Measurements from ENCODE around the gene SEC14L6.
"Not testable (repeated sequence)": the region's sequence is repeated elsewhere in the genome, so short reads cannot be mapped to it uniquely, and the experiment has no call there.

SEC14L6 gene

GRCh38 chr22:30546616-30547015 is at the start of gene SEC14L6:
Gene SEC14L6 (minus strand): TSS chr22:30546741. CDS start chr22:30546682, 59 bp downstream.
- DNase-seq, result no peak

- no peak for DNase-seq
Observed at GRCh38 chr22:30596199-30596598, 49.7 kb upstream of the SEC14L6 start.

DNA sequence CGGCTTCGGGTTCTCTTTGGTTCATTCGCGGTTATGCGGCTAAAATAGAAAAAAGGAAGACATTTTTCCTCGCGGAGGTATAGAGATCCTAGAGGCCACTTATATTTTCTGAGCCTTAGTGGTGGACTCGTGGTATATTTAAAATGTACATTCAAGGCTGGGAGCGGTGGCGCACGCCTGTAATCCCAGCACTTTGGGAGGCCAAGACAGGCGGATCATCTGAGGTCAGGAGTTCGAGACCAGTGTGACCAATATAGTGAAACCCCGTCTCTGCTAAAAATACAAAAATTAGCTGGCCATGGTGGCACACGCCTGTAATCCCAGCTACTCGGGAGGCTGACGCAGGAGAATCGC is 45.8 kb upstream of the SEC14L6 start:
- not testable (repeated sequence) for DNase-seq

- DNase-seq, result peak; percentile 95
Observed at GRCh38 chr22:30591588-30592359, 45.2 kb upstream of the SEC14L6 start, which contains the start of gene PES1. Gene PES1 (minus strand): TSS chr22:30591910. CDS start chr22:30591833, 77 bp downstream.

DNA sequence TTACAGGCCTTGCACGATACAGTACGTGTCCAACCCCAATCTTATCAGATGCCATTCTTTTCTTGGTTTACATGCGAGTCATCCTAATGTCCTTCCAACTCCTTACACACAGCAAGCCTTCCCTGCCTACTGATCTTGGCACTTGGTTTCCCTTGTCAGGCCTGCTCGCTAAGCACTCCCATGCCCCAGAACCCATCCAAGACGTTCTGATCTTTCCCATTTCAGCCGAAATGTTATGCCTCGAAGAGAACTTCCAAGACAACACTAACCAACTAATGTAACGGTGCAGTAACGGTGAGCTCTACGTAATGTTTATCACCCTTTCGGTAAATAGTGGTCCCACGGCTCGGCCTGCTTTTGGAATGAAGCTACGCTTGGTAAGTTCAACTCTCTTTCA is 44.6 kb upstream of the SEC14L6 start:
- no peak for DNase-seq

- no peak for DNase-seq
Observed at GRCh38 chr22:30586414-30586813, 39.9 kb upstream of the SEC14L6 start.

DNA sequence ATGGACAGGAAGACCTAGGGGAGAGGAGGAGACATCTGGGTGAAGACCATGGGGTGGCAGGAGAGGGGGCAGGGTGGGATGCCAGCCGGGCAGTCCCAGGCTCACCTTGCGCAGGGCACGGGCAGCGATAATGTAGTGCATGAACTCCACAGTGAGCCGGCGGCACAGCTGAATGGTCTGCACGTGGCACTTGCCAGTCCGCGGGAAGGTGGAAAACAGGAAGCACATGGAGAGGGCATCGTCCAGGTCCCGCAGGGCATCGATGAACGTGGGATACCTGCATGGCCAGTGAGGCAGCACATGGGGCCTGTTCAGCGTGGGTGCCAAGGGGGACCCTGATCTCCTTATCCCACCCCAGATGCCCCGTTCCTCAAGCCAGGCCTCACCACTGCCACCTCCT is 37.9 kb upstream of the SEC14L6 start:
- no peak for DNase-seq

DNA sequence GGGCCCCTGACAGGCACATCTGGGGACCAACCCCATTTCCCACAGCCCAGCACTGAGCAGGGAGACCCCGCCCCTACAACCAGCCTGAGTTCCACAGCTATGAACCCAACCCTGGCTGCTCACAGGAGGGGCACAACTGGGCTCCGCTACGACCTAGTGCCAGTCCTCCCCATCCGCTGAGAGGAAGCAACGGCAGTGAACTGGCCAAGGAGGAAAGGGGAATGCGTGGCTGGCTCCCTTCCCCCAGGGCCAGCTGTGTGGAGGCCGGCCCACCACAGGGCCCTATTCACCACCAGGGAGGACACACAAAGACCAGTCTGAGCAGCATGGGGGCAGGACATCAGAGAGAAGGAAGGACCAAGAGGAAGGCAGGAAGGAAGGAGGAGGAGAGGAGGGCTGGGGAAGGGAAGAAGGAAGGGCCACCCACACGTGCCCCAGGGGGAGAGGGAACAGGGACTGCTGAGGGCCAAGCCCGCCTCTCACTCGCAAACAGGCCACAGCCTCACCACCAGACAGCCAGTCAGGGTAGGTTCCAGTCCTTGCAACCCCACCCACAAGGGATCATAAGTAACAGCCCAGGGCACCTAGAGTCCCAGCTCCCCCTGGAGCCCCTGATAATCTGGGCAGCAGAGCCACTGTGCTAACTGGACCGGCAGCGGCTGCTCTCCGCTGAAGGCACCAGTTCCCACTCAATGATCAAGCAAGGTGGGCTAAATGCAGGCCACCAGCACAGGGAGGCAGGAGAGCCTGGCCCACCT is 36.4 kb upstream of the SEC14L6 start:
- no peak for DNase-seq

- no peak for DNase-seq
Observed at GRCh38 chr22:30582051-30582450, 35.5 kb upstream of the SEC14L6 start.

DNA sequence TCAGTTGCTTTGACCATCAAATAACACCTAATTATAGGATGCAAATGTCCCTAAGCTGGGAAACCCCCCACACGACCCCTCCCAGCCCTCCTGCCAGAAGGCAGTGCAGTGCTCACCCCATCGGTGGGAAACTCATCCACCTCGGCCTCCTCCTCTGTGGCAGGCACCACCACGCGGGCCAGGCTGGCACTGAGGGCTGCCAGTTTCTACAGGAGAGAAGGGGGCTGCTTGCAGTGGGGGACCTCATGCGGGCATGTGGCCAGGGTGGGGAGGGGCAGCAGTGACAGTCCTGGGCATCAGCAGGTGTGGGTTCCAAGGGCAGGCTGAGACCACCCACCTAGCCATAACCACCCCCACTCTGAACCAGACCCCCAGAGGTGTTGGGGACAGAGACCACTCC is 34.4 kb upstream of the SEC14L6 start:
- no peak for DNase-seq

- DNase-seq, result no peak
Observed at GRCh38 chr22:30578481-30578880, 31.9 kb upstream of the SEC14L6 start.

DNA sequence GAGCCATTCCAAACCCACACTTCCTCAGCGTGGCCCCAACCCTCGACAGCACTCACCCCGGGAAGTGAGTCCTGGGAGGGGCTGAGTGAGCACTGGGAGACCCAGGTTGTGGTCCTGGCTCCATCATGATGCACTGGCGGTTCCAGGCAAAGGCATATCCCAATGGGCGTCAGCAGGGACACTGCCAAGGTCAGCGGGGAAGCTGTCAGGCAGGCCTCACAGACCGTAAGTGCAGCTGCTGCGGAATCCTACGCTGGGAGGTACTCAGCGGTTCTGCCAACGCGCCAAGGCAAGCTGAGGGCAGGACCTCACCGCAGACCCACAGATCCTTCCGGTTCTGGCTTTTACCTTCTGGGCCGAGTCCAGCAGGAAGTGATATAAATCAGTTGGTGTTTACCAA is 29.3 kb upstream of the SEC14L6 start:
- no peak for DNase-seq

- no peak for DNase-seq
Observed at GRCh38 chr22:30574997-30575671, 28.6 kb upstream of the SEC14L6 start.

DNA sequence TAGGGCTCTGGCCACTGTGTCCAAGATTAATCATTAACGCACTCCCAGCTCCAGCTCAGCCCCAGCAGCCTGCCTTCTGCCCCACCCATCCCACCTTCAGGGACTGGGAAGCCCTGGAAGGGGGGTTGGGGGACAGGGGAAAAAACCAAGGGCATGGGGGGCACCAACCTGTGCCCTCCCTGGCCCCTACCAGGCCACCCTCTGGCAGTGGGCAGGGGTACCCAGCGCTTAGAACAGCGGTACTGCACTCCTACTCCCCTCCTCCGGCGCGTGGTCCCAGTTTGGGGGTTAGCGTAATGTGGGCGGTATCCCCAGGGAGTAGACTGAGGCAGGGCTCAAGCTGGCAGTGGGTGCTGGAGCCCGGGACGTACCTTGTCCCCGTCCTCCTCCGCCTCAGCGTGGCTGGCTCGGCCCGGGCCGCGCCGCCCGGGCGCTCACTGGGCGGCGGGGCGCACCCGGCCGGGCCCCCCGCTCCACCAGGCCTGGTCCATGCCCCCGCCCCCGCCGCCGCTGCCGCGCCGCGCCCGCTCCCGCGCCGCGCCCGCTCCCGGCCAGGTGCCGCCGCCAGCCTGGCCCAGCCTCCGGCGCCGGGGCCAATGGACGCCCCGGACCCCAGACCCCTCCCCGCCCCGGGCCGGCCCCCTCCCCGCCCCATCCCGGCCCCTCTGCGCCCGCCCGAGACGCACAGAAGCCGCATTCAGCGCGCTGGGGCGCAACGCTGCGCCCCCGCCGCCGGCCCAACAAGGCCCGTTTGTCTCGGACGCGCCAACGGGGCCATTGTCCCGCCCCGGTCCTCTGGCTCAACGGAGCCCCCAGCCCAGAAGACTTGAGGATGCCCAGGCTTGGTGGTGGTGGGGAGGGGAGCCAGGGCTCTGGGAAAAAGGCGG is 27.8 kb upstream of the SEC14L6 start, which contains the start of gene GAL3ST1:
Gene GAL3ST1 (minus strand): TSS at position 571 of the 887 bp plus-strand sequence. CDS start 17,273 bp downstream, outside the sequence.
- no peak for DNase-seq

- DNase-seq, result peak; percentile 0
Observed at GRCh38 chr22:30573594-30574094, 27.1 kb upstream of the SEC14L6 start.

DNA sequence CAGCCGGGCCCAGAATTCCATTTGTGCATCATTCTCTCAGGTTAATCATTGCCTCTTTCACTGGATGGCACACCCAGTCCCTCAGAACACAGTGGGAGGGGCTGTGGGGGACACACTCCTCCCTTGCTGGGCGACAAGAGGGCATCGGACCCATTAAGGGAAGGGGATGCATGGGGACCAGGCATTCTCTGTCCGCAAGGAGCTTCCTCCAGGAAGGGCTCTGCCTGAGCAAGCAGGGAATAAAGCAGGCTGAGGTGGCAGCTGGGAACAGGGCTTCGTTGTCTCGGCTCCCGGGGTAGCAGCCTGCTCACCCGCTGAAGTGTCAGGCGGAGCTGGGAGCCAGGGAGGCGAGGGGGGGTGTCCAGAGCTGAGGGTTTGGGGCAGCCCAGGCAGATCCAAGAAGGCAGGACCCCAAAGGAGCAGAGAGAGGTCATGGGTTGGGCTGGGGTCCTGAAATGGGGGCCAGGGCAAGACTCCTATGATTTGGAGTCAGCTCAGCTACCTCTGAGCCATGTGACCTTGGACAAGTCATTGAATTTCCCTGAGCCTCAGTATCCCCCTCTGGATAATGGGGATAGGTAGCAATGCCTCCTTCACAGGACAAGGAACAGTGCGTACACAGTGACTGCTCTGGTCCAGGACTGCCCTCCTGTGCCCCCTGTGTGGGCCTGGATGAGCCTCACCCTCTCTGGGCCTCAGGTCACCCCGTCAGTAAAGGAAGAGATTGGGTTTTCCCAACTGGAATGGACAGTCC is 26.5 kb upstream of the SEC14L6 start:
- DNase-seq, result no peak

DNA sequence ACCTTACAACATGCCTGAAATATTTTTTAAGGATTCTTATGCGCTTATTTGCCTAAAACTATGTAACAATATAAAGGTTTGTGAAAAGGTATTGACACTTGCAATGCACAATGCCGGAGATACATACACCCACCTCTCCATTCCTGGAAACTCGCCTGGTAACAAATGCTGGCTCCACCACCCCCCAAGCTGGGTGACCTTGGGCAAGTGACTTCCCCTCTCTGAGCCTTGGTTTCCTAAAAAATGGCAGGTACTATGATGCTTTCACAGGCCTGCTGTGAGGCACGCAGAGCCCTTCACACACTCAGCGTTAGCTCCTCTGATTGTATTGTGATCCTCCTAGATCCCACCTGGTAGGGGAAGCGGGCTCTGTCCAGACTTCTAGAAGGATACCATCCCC is 25.7 kb upstream of the SEC14L6 start:
- DNase-seq, result no peak

DNA sequence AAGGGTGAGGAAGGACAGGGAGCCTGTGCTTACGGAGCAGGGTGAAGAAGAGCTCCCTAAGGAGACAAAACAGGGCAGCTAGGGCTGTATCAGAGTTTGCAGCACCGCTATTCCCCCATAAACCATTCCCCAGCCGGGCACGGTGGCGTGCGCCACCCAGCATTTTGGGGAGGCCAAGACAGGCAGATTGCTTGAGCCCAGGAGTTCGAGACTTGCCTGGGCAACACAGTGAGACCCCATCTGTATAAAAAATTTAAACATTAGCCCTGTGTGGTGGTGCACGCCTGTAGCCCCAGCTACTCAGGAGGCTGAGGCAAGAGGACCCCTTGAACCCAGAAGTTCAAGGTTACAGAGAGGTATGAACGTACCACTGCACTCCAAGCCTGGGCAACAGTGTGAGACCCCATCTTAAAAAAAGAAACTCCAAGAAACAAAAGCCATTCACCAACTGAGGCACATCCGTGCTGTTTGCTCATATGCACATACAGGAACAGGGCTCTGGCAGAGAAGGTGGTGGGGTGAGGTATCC is 23.2 kb upstream of the SEC14L6 start:
- DNase-seq, result no peak

DNA sequence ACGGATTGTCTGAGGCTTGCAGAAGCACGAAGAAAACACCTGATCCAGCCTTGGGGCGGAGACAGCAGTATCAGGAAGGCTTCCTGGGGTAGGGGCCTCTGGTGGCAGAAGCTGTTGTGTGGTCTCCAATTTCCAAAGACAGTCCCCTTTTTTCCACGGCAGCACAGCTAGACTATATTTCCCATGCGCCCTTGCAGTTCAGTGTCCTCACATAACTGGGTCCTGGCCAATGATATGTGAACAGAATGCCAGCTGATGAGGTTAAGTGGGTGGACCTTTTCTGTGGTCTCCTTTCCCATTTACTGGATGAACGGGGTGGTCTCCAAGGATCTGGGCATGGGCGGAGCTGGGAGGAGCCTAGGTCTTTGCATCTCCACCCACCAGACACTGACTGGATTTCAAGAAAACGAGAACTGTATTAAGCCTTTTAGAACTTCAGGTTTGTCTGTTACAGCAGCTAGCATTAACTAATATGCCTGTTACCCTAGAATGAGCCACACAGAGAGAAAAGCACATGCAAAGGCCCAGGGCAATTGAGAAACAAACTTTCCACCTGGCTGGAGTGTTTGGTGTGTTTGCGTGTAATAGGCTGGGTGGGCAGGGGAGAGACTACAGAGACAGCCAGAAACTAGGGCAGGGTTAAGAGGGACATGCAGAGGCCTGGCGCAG is 21.7 kb upstream of the SEC14L6 start:
- DNase-seq, result no peak

DNA sequence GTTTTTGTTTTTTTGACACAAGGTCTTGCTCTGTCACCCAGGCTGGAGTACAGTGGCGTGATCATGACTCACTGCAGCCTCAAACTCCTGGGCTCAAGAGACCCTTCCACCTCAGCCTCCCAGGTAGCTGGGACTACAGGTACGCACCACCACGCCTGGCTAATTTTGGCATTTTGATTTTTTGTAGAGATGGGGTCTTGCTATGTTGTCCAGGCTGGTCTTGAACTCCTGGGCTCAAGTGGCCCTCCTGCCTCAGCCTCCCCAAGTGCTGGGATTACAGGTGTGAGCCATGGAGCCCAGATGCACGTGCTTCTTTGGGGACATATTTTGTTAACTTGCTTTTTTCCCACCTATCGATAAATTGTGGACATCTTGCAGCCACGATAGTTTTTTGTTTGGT is 20.7 kb upstream of the SEC14L6 start:
- not testable (repeated sequence) for DNase-seq

GRCh38 chr22:30566125-30566524 is 19.6 kb upstream of the SEC14L6 start:
- DNase-seq, result no peak
